ENCODE data around the gene SDR39U1. TPM values are rescaled to one million over a fixed set of nuclear protein-coding genes. Genes with fewer than 3 reads are reported as not detected.

The SDR39U1 gene
- total RNA-seq, 1 donor from 2014 or later: 34.6 TPM

DNA sequence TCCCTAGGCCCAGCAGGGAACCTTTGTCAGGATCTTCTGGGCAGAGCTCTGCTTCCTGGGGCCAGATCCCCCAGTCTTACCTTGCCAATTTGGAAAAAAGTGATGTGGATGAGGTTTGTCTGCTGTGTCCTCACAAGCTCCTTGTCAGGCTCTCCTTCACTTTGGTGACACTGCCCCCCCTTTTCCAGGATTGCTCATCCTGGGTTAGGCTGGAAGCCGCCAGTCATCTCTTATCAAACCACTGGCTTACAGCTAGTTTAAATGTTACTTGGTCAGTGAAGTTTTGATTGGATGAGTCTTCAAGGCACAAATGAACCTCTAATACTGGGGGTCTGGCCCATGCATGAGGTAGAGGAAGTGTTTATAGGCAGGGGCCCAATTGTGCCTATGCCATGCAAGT is 28.5 kb downstream of the SDR39U1 start:
- Mint-ChIP-seq H3K27me3 (ENCODE audit: low read depth) (no peaks in the 10 kb centered on the region), H3K4me3 (ENCODE audit: unreplicated experiment) (no peak overlapping the region), H3K36me3 (ENCODE audit: low read depth) (peaks cover 28% of the 10 kb centered on the region), H3K4me1 (ENCODE audit: low read depth) (no peaks in the 10 kb centered on the region), H3K27ac (ENCODE audit: unreplicated experiment) (no peak overlapping the region), H3K9me3 (ENCODE audit: low read depth) (no peaks in the 10 kb centered on the region)
- no peak for TF ChIP-seq CTCF (IDR thresholded peaks at IDR 0.05)
- no peak for DNase-seq (ENCODE audit: low spot score)

GRCh38 chr14:24411443-24412389 is 30.9 kb downstream of the SDR39U1 start:
- peaks cover 28% of the 10 kb centered on the region for H3K36me3 Mint-ChIP-seq (ENCODE audit: low read depth)
- H3K4me3 Mint-ChIP-seq (ENCODE audit: unreplicated experiment): no peak overlapping the region
- H3K9me3 Mint-ChIP-seq (ENCODE audit: low read depth): no peaks in the 10 kb centered on the region
- no peaks in the 10 kb centered on the region for H3K4me1 Mint-ChIP-seq (ENCODE audit: low read depth)
- no peaks in the 10 kb centered on the region for H3K27me3 Mint-ChIP-seq (ENCODE audit: low read depth)
- no peak for DNase-seq (ENCODE audit: low spot score)
- TF ChIP-seq CTCF (IDR thresholded peaks at IDR 0.05): peak; percentile 81
- no peak overlapping the region for H3K27ac Mint-ChIP-seq (ENCODE audit: unreplicated experiment)

DNA sequence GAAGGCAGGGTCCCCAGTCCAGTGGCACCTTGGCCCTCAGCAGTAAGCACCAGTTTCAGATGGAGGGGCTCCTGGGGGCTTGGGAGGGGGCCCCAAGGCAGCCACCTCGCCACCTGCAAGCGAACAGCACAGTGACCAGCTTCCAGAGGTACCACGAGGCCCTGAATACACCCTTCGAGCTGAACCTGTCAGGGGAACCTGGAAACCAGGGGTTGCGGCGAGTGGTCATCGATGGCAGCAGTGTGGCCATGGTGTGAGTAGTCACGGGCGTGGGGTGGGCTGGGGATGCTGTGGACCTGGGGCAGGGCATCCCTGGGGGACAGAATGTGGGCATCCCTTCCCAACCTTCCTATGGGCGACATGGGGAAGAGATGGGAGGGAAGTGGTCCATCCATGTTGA is 32.6 kb downstream of the SDR39U1 start:
- DNase-seq (ENCODE audit: low spot score): no peak
- no peak for TF ChIP-seq CTCF (IDR thresholded peaks at IDR 0.05)
- H3K36me3 Mint-ChIP-seq (ENCODE audit: low read depth): peaks cover 28% of the 10 kb centered on the region

DNA sequence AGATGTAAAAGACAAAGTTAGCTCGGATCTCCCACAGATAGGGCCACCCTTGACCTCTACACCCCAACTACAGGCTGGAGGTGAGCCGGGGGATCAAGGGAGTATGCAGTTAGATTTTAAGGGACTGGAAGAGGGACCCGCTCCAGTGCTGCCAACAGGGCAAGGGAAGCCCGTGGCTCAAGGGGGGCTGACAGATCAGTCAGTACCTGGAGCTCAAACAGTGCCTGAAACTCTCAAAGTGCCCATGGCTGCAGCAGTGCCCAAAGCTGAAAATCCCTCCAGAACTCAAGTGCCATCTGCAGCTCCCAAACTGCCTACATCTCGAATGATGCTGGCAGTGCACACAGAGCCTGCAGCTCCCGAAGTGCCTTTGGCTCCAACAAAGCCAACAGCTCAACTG is 33.4 kb downstream of the SDR39U1 start:
- no peak for TF ChIP-seq CTCF (IDR thresholded peaks at IDR 0.05)
- H3K4me1 Mint-ChIP-seq (ENCODE audit: low read depth): peaks cover 3% of the 10 kb centered on the region

More for the DNA sequence above, 32.6 kb downstream of the SDR39U1 start:
- Mint-ChIP-seq H3K9me3 (ENCODE audit: low read depth) (no peaks in the 10 kb centered on the region), H3K4me1 (ENCODE audit: low read depth) (no peaks in the 10 kb centered on the region), H3K27me3 (ENCODE audit: low read depth) (no peaks in the 10 kb centered on the region), H3K27ac (ENCODE audit: unreplicated experiment) (no peak overlapping the region), H3K4me3 (ENCODE audit: unreplicated experiment) (no peak overlapping the region)

GRCh38 chr14:24408764-24409163 is 33.8 kb downstream of the SDR39U1 start:
- H3K4me3 Mint-ChIP-seq (ENCODE audit: unreplicated experiment): no peak overlapping the region
- peaks cover 21% of the 10 kb centered on the region for H3K36me3 Mint-ChIP-seq (ENCODE audit: low read depth)
- H3K27me3 Mint-ChIP-seq (ENCODE audit: low read depth): no peaks in the 10 kb centered on the region
- H3K4me1 Mint-ChIP-seq (ENCODE audit: low read depth): peaks cover 7% of the 10 kb centered on the region
- TF ChIP-seq CTCF (IDR thresholded peaks at IDR 0.05): no peak
- no peak overlapping the region for H3K27ac Mint-ChIP-seq (ENCODE audit: unreplicated experiment)
- no peak for DNase-seq (ENCODE audit: low spot score)
- H3K9me3 Mint-ChIP-seq (ENCODE audit: low read depth): no peaks in the 10 kb centered on the region

More for the DNA sequence above, 33.4 kb downstream of the SDR39U1 start:
- no peak for DNase-seq (ENCODE audit: low spot score)
- Mint-ChIP-seq H3K4me3 (ENCODE audit: unreplicated experiment) (no peak overlapping the region), H3K9me3 (ENCODE audit: low read depth) (no peaks in the 10 kb centered on the region), H3K27ac (ENCODE audit: unreplicated experiment) (no peak overlapping the region), H3K27me3 (ENCODE audit: low read depth) (no peaks in the 10 kb centered on the region), H3K36me3 (ENCODE audit: low read depth) (peaks cover 23% of the 10 kb centered on the region)
